ENCODE results near the gene ARL6IP5. TPM values are rescaled to one million over a fixed set of nuclear protein-coding genes. Genes with fewer than 3 reads are reported as not detected.

ARL6IP5 gene
- total RNA-seq, 1 experiment from 2014 or later: 16.9 TPM

- Histone ChIP-seq H3K18ac (ENCODE audit: insufficient read length, low read depth, low read length) (peak overlapping the region; percentile 64), H2BK15ac (ENCODE audit: low read depth, low read length) (no peak overlapping the region), H3K4me2 (ENCODE audit: insufficient read depth, insufficient read length, low read length) (no peak overlapping the region), H3K9ac (ENCODE audit: extremely low read depth, insufficient read length, low read length) (no peak overlapping the region), H2BK20ac (ENCODE audit: low read depth, low read length, poor library complexity, severe bottlenecking) (no peak overlapping the region), H2BK120ac (ENCODE audit: low read depth, low read length, poor library complexity, severe bottlenecking) (no peak overlapping the region), H2AK5ac (ENCODE audit: insufficient read length, low read length) (no peak overlapping the region), H2AFZ (ENCODE audit: low read length) (no peak overlapping the region), H3K23me2 (ENCODE audit: insufficient read length, low read depth, low read length, poor library complexity, severe bottlenecking) (no peaks in the 10 kb centered on the region), H3T11ph (ENCODE audit: low read length) (no peak overlapping the region), H3K56ac (ENCODE audit: insufficient read length, low read depth, low read length) (no peak overlapping the region), H3K79me2 (ENCODE audit: insufficient read depth, low read length) (no peaks in the 10 kb centered on the region), H3K4ac (ENCODE audit: low read depth, low read length) (no peak overlapping the region), H3K27me3 (ENCODE audit: insufficient read depth, low read length) (no peaks in the 10 kb centered on the region), H4K8ac (replicated peaks; ENCODE audit: insufficient read length, low read depth, low read length) (no peak overlapping the region), H3K23ac (ENCODE audit: insufficient read length, low read depth, low read length) (no peak overlapping the region), H3K9me3 (ENCODE audit: control insufficient read depth, low read depth, low read length) (no peaks in the 10 kb centered on the region), H4K20me1 (ENCODE audit: control insufficient read depth, insufficient read depth, insufficient read length) (no peaks in the 10 kb centered on the region), H4K5ac (ENCODE audit: insufficient read length, low read depth, low read length) (no peak overlapping the region), H4K91ac (ENCODE audit: insufficient read length, low read depth, low read length) (no peak overlapping the region), H3K27ac (ENCODE audit: insufficient read length, low read depth, low read length) (no peak overlapping the region), H3K79me1 (ENCODE audit: insufficient read depth, low read depth, low read length, poor library complexity, severe bottlenecking) (no peaks in the 10 kb centered on the region), H3K4me1 (ENCODE audit: insufficient read depth, low read length) (peaks cover 4% of the 10 kb centered on the region), H2BK12ac (ENCODE audit: insufficient read length, low read depth, low read length) (peak overlapping the region; percentile 88), H2BK5ac (ENCODE audit: insufficient read length, low read length) (no peak overlapping the region), H3K14ac (ENCODE audit: insufficient read depth, low read length) (no peak overlapping the region)
- DNase-seq: no peak
- no peak overlapping the region for H3K4me3 Mint-ChIP-seq
- no peaks in the 10 kb centered on the region for H3K36me3 Mint-ChIP-seq (ENCODE audit: insufficient read depth in 1 of 3, low read depth in 3 of 3)
- no peaks in the 10 kb centered on the region for H3K27me3 Mint-ChIP-seq (ENCODE audit: low read depth)
- TF ChIP-seq CTCF (conservative IDR thresholded peaks at IDR 0.05): no peak
- peak overlapping the region in 1 of 3 experiments; percentile 69; a peak in 3 of 7 replicates for H3K27ac Mint-ChIP-seq
- no peaks in the 10 kb centered on the region for H3K9me3 Mint-ChIP-seq
- no CpG with 5 or more reads among the region's 1 CpG for WGBS (ENCODE audit: extremely low coverage, insufficient read length, low lambda C conversion rate)
- H3K4me1 Mint-ChIP-seq: peaks cover 6% of the 10 kb centered on the region in 2 experiments
Observed at GRCh38 chr3:69110941-69111546, 26.3 kb downstream of the ARL6IP5 start.

Measured in H9 (cell line).